Spleen (tissue), 7 donors: ENCODE data around the gene SRSF8.

Experiments used
- CTCF ChIP-seq, 11 experiments: fragments of 200-600 bp in 7 of 11; fragments of 450-650 bp in 4 of 11; sonication (generic) in 4 of 11; IDR thresholded peaks in 8 of 11; conservative IDR thresholded peaks in 3 of 11; 1 replicate in 7 of 11; 2 replicates in 4 of 11; pipeline versions ENCODE4 v1.4.0 to v1.8.0; 2016 to 2021; ENCODE audit warnings: antibody characterized with exemption in 11 of 11, inconsistent platforms in 4 of 11, mild to moderate bottlenecking in 1 of 11
- POLR2A ChIP-seq, 3 donors: fragments of 450-650 bp; IDR thresholded peaks; one replicate each; pipeline ENCODE4 v1.5.1; 2017; ENCODE audit warnings: antibody characterized with exemption in 3 of 3, mild to moderate bottlenecking in 1 of 3
- POLR2AphosphoS5 ChIP-seq, 3 donors: sonication (generic); formaldehyde crosslinking; IDR thresholded peaks; one replicate each; pipeline ENCODE4 v1.5.1; 2017; ENCODE audit warnings: antibody characterized with exemption in 3 of 3
- donor health status: DM: no; HTN: no; CAD: no; lungs with moderate emphysema.
- donor health status: DM: no; HTN: no; CAD: no.
- donor health status: DM: no; HTN: no; CAD: no.

GRCh38 chr11:95115597-95115996, 48.9 kb downstream of the SRSF8 start:
- TF ChIP-seq CTCF (IDR thresholded peaks at IDR 0.05 in 8 of 11, conservative IDR thresholded peaks at IDR 0.05 in 3 of 11): no peak
- TF ChIP-seq POLR2A (IDR thresholded peaks at IDR 0.05): no peak
- TF ChIP-seq POLR2AphosphoS5 (IDR thresholded peaks at IDR 0.05): no peak
